Sigmoid colon (tissue), 7 donors: ENCODE results near the gene NPTX2. TPM values are rescaled to one million over a fixed set of nuclear protein-coding genes. Genes with fewer than 3 reads are reported as not detected.

Source experiments
- DNase-seq: peaks from one replicate; pipeline ENCODE4 v3.0.0-alpha.2; 2019
- H3K27ac ChIP-seq, 4 donors: fragments of 200-600 bp; sonication (generic); one replicate each; pipeline ENCODE4 v1.5.1; 2016 to 2019; ENCODE audit warnings: mild to moderate bottlenecking in 1 of 4
- H3K27me3 ChIP-seq, 3 donors: fragments of 200-600 bp; sonication (generic); one replicate each; pipeline ENCODE4 v1.5.1; 2019; ENCODE audit warnings: mild to moderate bottlenecking in 1 of 3
- H3K36me3 ChIP-seq, 4 donors: fragments of 200-600 bp; sonication (generic); one replicate each; pipeline ENCODE4 v1.5.1; 2016 to 2019
- H3K4me1 ChIP-seq, 4 donors: fragments of 200-600 bp; sonication (generic); one replicate each; pipeline ENCODE4 v1.5.1; 2017 to 2019
- H3K4me3 ChIP-seq, 4 donors: fragments of 200-600 bp; sonication (generic); one replicate each; pipeline ENCODE4 v1.5.1; 2017 to 2019; ENCODE audit warnings: mild to moderate bottlenecking in 2 of 4, moderate library complexity in 1 of 4
- H3K9me3 ChIP-seq, 4 donors: fragments of 200-600 bp in 3 of 4; sonication (generic) in 3 of 4; one replicate each; pipeline versions ENCODE4 v1.5.1 to v1.6.1; 2013 to 2019
- CTCF ChIP-seq, 4 experiments: fragments of 450-650 bp in 3 of 4; fragments of 200-600 bp in 1 of 4; IDR thresholded peaks; one replicate each; pipeline ENCODE4 v1.5.1; 2016 to 2019; ENCODE audit warnings: antibody characterized with exemption in 4 of 4, mild to moderate bottlenecking in 3 of 4, moderate library complexity in 2 of 4
- EP300 ChIP-seq, 4 donors: sonication (generic); formaldehyde crosslinking; IDR thresholded peaks; one replicate each; pipeline ENCODE4 v1.6.1; 2017; ENCODE audit warnings: antibody characterized with exemption in 4 of 4
- POLR2A ChIP-seq, 2 donors: fragments of 450-650 bp; IDR thresholded peaks; one replicate each; pipeline ENCODE4 v1.6.1; 2016; ENCODE audit warnings: antibody characterized with exemption in 2 of 2, mild to moderate bottlenecking in 2 of 2, moderate library complexity in 2 of 2
- POLR2AphosphoS5 ChIP-seq, 4 donors: sonication (generic); formaldehyde crosslinking; IDR thresholded peaks; one replicate each; pipeline ENCODE4 v1.6.1; 2017; ENCODE audit warnings: antibody characterized with exemption in 4 of 4
- WGBS, 2 donors: extraction: QIAGEN DNeasy Blood & Tissue Kit; methylation state at CpG; one replicate each; pipeline ENCODE4 v1.1.7; 2013; 5-methylcytosine and 5-hydroxymethylcytosine counted together
- intact Hi-C: fragments of 100-400 bp; cut with DNase I; formaldehyde crosslinking; loops from one replicate; pipeline ENCODE4 v1.15.1; 2023
- polyA plus RNA-seq, 3 donors: library from polyadenylated mRNA; stranded (reverse); fragments of 200-250 nt; gene quantifications; one replicate each; pipeline ENCODE4 v1.2.3, GENCODE V29; 2013
- total RNA-seq, 4 donors: library from RNA; depleted of rRNA; stranded (reverse); fragments of >200 nt; gene quantifications; one replicate each; pipeline ENCODE4 v1.1.0, GENCODE V29; 2016
- donor health status: healthy with polysubstance abuse.
- donor health status: Bipolar disorder and iron deficiency.
- donor health status: healthy.

The NPTX2 gene
- total and polyA plus RNA-seq, 7 donors: 0.23 to 21.8 (median 8.1) TPM

- Histone ChIP-seq H3K27ac (no peak overlapping the region), H3K4me3 (no peak overlapping the region), H3K9me3 (no peaks in the 10 kb centered on the region), H3K4me1 (no peaks in the 10 kb centered on the region), H3K36me3 (no peaks in the 10 kb centered on the region), H3K27me3 (peaks cover 0 to 65% (median 11%) of the 10 kb centered on the region in 3 donors)
- TF ChIP-seq POLR2AphosphoS5 (IDR thresholded peaks at IDR 0.05) (no peak), CTCF (IDR thresholded peaks at IDR 0.05) (no peak), POLR2A (IDR thresholded peaks at IDR 0.05) (no peak), EP300 (IDR thresholded peaks at IDR 0.05) (no peak)
- no peak for DNase-seq
- intact Hi-C loops: no loop called here
- WGBS, 2 donors: 91 to 94% methylated on average over 28 of the region's 28 CpGs
These were observed 7.8 kb downstream of the NPTX2 start for GRCh38 chr7:98624846-98625420.

- WGBS, 2 donors: 44 to 62% methylated on average over 35 of the region's 35 CpGs
- peaks cover 0 to 50% (median 11%) of the 10 kb centered on the region in 3 donors for H3K27me3 ChIP-seq
- H3K27ac ChIP-seq: no peak overlapping the region
- intact Hi-C loops: no loop called here
- TF ChIP-seq EP300 (IDR thresholded peaks at IDR 0.05) (no peak), POLR2A (IDR thresholded peaks at IDR 0.05) (no peak), POLR2AphosphoS5 (IDR thresholded peaks at IDR 0.05) (no peak), CTCF (IDR thresholded peaks at IDR 0.05) (no peak)
- H3K36me3 ChIP-seq: no peaks in the 10 kb centered on the region
- no peaks in the 10 kb centered on the region for H3K4me1 ChIP-seq
- H3K4me3 ChIP-seq: no peak overlapping the region
- no peaks in the 10 kb centered on the region for H3K9me3 ChIP-seq
- no peak for DNase-seq
These were observed 9.7 kb downstream of the NPTX2 start for GRCh38 chr7:98626460-98627412.

GRCh38 chr7:98627413-98627790, 10.3 kb downstream of the NPTX2 start:
- intact Hi-C loops: no loop called here
- no peak for DNase-seq

GRCh38 chr7:98628418-98628817, 11.3 kb downstream of the NPTX2 start:
- no peak overlapping the region for H3K4me3 ChIP-seq
- TF ChIP-seq POLR2AphosphoS5 (IDR thresholded peaks at IDR 0.05): no peak
- no peak for TF ChIP-seq EP300 (IDR thresholded peaks at IDR 0.05)
- TF ChIP-seq POLR2A (IDR thresholded peaks at IDR 0.05): no peak
- TF ChIP-seq CTCF (IDR thresholded peaks at IDR 0.05): no peak
- no peak for DNase-seq
- H3K4me1 ChIP-seq: no peaks in the 10 kb centered on the region
- no peaks in the 10 kb centered on the region for H3K36me3 ChIP-seq
- 80 to 86% methylated on average over 16 of the region's 16 CpGs for WGBS, 2 donors
- peaks cover 0 to 42% (median 11%) of the 10 kb centered on the region in 3 donors for H3K27me3 ChIP-seq
- H3K27ac ChIP-seq: no peak overlapping the region
- H3K9me3 ChIP-seq: peaks cover 0 to 6% (median 0%) of the 10 kb centered on the region in 4 donors
- intact Hi-C loops: no loop called here

More at GRCh38 chr7:98627413-98627790, 10.3 kb downstream of the NPTX2 start:
- no peaks in the 10 kb centered on the region for H3K9me3 ChIP-seq
- no peak overlapping the region for H3K27ac ChIP-seq
- H3K4me1 ChIP-seq: no peaks in the 10 kb centered on the region
- WGBS, 2 donors: 78 to 81% methylated on average over 8 of the region's 8 CpGs
- peaks cover 0 to 44% (median 11%) of the 10 kb centered on the region in 3 donors for H3K27me3 ChIP-seq
- no peak for TF ChIP-seq EP300 (IDR thresholded peaks at IDR 0.05)
- no peak for TF ChIP-seq POLR2A (IDR thresholded peaks at IDR 0.05)
- no peak for TF ChIP-seq POLR2AphosphoS5 (IDR thresholded peaks at IDR 0.05)
- TF ChIP-seq CTCF (IDR thresholded peaks at IDR 0.05): no peak
- no peak overlapping the region for H3K4me3 ChIP-seq
- no peaks in the 10 kb centered on the region for H3K36me3 ChIP-seq
